PC-3 (cell line): ENCODE data around the gene C14orf119. TPM values are rescaled to one million over a fixed set of nuclear protein-coding genes. Genes with fewer than 3 reads are reported as not detected.

ENCODE experiments used
- ATAC-seq: fragments of 200-7000 bp; cut with Tn5 transposase; 2 replicates; pipeline ENCODE4 v1.9.1; 2020; ENCODE audit warnings: mild to moderate bottlenecking, moderate library complexity
- BruUV-seq: library from RNA; stranded (reverse); fragments of 400-500 nt; replicated peaks from 2 replicates; lab custom pipeline; 2021; lab: Mats Ljungman, UMichigan
- CTCF ChIA-PET: fragments of 300-600 bp; sonication (Branson Sonifier 250); formaldehyde crosslinking; loops from one replicate; lab custom pipeline; 2022; ENCODE audit warnings: antibody characterized with exemption; lab: Charles Lee
- POLR2A ChIA-PET: fragments of 300-600 bp; sonication (Branson Sonifier 250); formaldehyde crosslinking; loops from one replicate; lab custom pipeline; 2022; ENCODE audit warnings: antibody characterized with exemption; ENCODE audit not compliant: unreplicated experiment; lab: Charles Lee
- DNase-seq: peaks from one replicate; pipeline ENCODE4 v3.0.0-alpha.2; 2015
- H2AFZ ChIP-seq: fragments of 300-600 bp; sonication (generic); 2 replicates; pipeline ENCODE4 v1.6.0; 2016; ENCODE audit warnings: antibody characterized with exemption, low read length
- H3F3A ChIP-seq: fragments of 300-600 bp; sonication (generic); one replicate; pipeline ENCODE4 v1.6.0; 2017; ENCODE audit warnings: antibody characterized with exemption, low read length, control low read depth, mild to moderate bottlenecking; ENCODE audit not compliant: unreplicated experiment
- H3K27ac ChIP-seq: fragments of 300-600 bp; sonication (generic); 2 replicates; pipeline ENCODE4 v1.5.1; 2016; ENCODE audit warnings: mild to moderate bottlenecking, low read length
- H3K27me3 ChIP-seq: fragments of 300-600 bp; sonication (generic); 2 replicates; pipeline ENCODE4 v1.6.1; 2016; ENCODE audit warnings: low read length, mixed read lengths
- H3K36me3 ChIP-seq: fragments of 300-600 bp; sonication (generic); 2 replicates; pipeline ENCODE4 v1.6.1; 2016; ENCODE audit warnings: low read depth, mixed run types, low read length, mixed read lengths
- H3K4me1 ChIP-seq: fragments of 300-600 bp; sonication (generic); 2 replicates; pipeline ENCODE4 v1.5.1; 2016; ENCODE audit warnings: low read length; ENCODE audit not compliant: insufficient read depth
- H3K4me2 ChIP-seq: fragments of 300-600 bp; sonication (generic); 2 replicates; pipeline ENCODE4 v1.6.0; 2016; ENCODE audit warnings: low read length
- H3K4me3 ChIP-seq: fragments of 300-600 bp; sonication (generic); 2 replicates; pipeline ENCODE4 v1.5.1; 2016; ENCODE audit warnings: mild to moderate bottlenecking, low read length, mixed read lengths
- H3K79me2 ChIP-seq: fragments of 300-600 bp; sonication (generic); 2 replicates; pipeline ENCODE4 v1.6.1; 2017; ENCODE audit warnings: low read length, mixed read lengths
- H3K9ac ChIP-seq: fragments of 300-600 bp; sonication (generic); 2 replicates; pipeline ENCODE4 v1.6.0; 2016; ENCODE audit warnings: mild to moderate bottlenecking, low read length
- H3K9me2 ChIP-seq: fragments of 300-600 bp; sonication (generic); replicated peaks from 2 replicates; pipeline ENCODE4 v1.6.1; 2016; ENCODE audit warnings: mixed run types, low read length, mixed read lengths
- H3K9me3 ChIP-seq: fragments of 300-600 bp; sonication (generic); 2 replicates; pipeline ENCODE4 v1.6.1; 2016; ENCODE audit warnings: low read length, mixed read lengths
- H4K20me1 ChIP-seq: fragments of 300-600 bp; sonication (generic); 2 replicates; pipeline ENCODE4 v1.6.1; 2016; ENCODE audit warnings: low read length, mixed read lengths
- EZH2 ChIP-seq: fragments of 300-600 bp; sonication (generic); IDR thresholded peaks from one replicate; pipeline ENCODE4 v1.6.1; 2017; ENCODE audit warnings: antibody characterized with exemption, mild to moderate bottlenecking, low read length; ENCODE audit not compliant: unreplicated experiment
- EZH2phosphoT487 ChIP-seq: fragments of 300-600 bp; sonication (generic); IDR thresholded peaks from 2 replicates; pipeline ENCODE4 v1.6.1; 2018; ENCODE audit warnings: mild to moderate bottlenecking, antibody characterized with exemption, low read length, borderline replicate concordance
- intact Hi-C: fragments of 100-400 bp; cut with micrococcal nuclease; formaldehyde crosslinking; loops from 2 replicates; pipeline ENCODE4 v1.9.0; 2023
- total RNA-seq: library from RNA; depleted of rRNA; stranded (reverse); fragments of >200 nt; gene quantifications from 2 replicates; pipeline ENCODE4 v1.2.3, GENCODE V29; 2014
- TF ChIP-seq, protein P1 (sequence below): fragments of 300-600 bp; sonication (generic); conservative IDR thresholded peaks from 2 replicates; pipeline ENCODE4 v1.5.1; 2017; ENCODE audit warnings: antibody characterized with exemption, low read depth, mild to moderate bottlenecking, low read length

C14orf119 gene
- total RNA-seq, 1 experiment from 2014 or later: 49.6 TPM

DNA sequence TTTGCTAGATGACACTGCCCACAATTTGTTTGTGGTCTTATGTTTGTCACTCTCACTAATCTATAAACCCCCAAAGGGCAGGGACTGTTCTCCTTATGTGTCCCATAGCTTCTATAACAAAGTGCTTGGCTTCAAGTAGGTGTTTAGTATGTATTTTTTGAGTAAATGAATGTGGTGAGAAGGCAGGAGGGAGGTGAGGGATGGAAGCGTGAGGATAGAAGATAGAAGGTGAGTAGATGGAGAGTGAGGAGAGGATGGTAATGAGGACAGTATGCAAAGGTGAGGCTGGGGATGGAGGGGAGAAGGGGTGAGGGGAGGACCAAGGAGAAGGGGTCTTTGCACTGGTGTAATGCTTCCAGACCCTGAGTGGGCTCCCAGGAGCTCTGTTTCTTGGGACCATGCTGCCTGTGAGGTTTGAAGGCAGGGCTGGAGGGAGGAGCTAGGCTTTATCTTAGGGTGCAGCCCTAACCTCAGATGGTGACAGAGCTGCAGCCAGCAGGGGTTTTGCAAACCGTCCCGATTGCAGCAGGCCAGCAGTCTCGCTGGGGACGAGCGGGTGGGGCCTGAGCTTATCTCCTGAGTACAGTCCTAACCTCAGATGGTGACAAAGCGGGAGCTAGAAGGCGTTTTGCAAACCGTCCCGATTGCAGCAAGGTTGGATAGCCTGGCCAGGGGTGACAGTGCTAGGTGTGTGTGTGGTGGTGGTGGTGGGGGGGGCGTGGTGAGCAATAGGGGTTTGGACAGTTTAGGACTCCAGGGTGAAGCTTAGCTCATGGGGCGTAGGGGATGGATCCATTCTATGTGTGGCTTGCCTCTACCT is 17.3 kb downstream of the C14orf119 start:
- ChIA-PET CTCF (interaction anchor here (0.7 kb wide), 2 partner anchors 20 to 29 kb away, joined by 4 read pairs; no protein-coding TSS in a partner anchor), POLR2A (interaction anchor here (0.5 to 0.6 kb wide), 2 partner anchors 17 to 34 kb away, joined by 3 to 6 read pairs; partner anchors contain the start of genes ACIN1 and C14orf119)
- no peaks in the 10 kb centered on the region for H3K9me3 ChIP-seq
- H2AFZ ChIP-seq: no peak overlapping the region
- H3K4me2 ChIP-seq: no peak overlapping the region
- no peaks in the 10 kb centered on the region for H3F3A ChIP-seq
- peaks cover 23% of the 10 kb centered on the region for H3K4me1 ChIP-seq
- ATAC-seq (no peak), DNase-seq (no peak)
- no peak overlapping the region for H3K9ac ChIP-seq
- H3K4me3 ChIP-seq: no peak overlapping the region
- intact Hi-C loops: no loop called here
- TF ChIP-seq EZH2phosphoT487 (no peak), EZH2 (no peak)
- TF ChIP-seq, protein P1, sequence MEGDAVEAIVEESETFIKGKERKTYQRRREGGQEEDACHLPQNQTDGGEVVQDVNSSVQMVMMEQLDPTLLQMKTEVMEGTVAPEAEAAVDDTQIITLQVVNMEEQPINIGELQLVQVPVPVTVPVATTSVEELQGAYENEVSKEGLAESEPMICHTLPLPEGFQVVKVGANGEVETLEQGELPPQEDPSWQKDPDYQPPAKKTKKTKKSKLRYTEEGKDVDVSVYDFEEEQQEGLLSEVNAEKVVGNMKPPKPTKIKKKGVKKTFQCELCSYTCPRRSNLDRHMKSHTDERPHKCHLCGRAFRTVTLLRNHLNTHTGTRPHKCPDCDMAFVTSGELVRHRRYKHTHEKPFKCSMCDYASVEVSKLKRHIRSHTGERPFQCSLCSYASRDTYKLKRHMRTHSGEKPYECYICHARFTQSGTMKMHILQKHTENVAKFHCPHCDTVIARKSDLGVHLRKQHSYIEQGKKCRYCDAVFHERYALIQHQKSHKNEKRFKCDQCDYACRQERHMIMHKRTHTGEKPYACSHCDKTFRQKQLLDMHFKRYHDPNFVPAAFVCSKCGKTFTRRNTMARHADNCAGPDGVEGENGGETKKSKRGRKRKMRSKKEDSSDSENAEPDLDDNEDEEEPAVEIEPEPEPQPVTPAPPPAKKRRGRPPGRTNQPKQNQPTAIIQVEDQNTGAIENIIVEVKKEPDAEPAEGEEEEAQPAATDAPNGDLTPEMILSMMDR: no peak
- no peaks in the 10 kb centered on the region for H3K36me3 ChIP-seq
- no peak overlapping the region for H3K27ac ChIP-seq
- H4K20me1 ChIP-seq: no peaks in the 10 kb centered on the region
- BruUV-seq: no TSS peak
- H3K27me3 ChIP-seq: peaks cover 22% of the 10 kb centered on the region
- no peaks in the 10 kb centered on the region for H3K9me2 ChIP-seq
- H3K79me2 ChIP-seq: no peaks in the 10 kb centered on the region

GRCh38 chr14:23113431-23114119 is 18.3 kb downstream of the C14orf119 start:
- no peak for ATAC-seq
- no peak overlapping the region for H3K4me2 ChIP-seq
- no peak overlapping the region for H3K27ac ChIP-seq

More at GRCh38 chr14:23113431-23114119, 18.3 kb downstream of the C14orf119 start:
- TF ChIP-seq EZH2 (no peak), EZH2phosphoT487 (no peak)
- TF ChIP-seq, protein P1: no peak
- CTCF ChIA-PET: interaction anchor here (0.7 kb wide), 1 partner anchor 21 kb away, joined by 4 read pairs; no protein-coding TSS in a partner anchor
- POLR2A ChIA-PET: interaction anchor here (0.5 kb wide), 1 partner anchor 35 kb away, joined by 3 read pairs; no protein-coding TSS in a partner anchor
- Histone ChIP-seq H3K79me2 (no peaks in the 10 kb centered on the region), H3F3A (no peaks in the 10 kb centered on the region), H3K4me3 (no peak overlapping the region), H3K36me3 (no peaks in the 10 kb centered on the region), H3K4me1 (peaks cover 23% of the 10 kb centered on the region), H2AFZ (no peak overlapping the region), H3K27me3 (peaks cover 22% of the 10 kb centered on the region), H4K20me1 (no peaks in the 10 kb centered on the region), H3K9me2 (no peaks in the 10 kb centered on the region), H3K9me3 (no peaks in the 10 kb centered on the region), H3K9ac (no peak overlapping the region)
- BruUV-seq: no TSS peak
- intact Hi-C loops: no loop called here
- no peak for DNase-seq
